ENCODE results near the gene PRUNE2.
"Not testable (repeated sequence)": the region's sequence is repeated elsewhere in the genome, so short reads cannot be mapped to it uniquely, and the experiment has no call there.

PRUNE2 gene

DNA sequence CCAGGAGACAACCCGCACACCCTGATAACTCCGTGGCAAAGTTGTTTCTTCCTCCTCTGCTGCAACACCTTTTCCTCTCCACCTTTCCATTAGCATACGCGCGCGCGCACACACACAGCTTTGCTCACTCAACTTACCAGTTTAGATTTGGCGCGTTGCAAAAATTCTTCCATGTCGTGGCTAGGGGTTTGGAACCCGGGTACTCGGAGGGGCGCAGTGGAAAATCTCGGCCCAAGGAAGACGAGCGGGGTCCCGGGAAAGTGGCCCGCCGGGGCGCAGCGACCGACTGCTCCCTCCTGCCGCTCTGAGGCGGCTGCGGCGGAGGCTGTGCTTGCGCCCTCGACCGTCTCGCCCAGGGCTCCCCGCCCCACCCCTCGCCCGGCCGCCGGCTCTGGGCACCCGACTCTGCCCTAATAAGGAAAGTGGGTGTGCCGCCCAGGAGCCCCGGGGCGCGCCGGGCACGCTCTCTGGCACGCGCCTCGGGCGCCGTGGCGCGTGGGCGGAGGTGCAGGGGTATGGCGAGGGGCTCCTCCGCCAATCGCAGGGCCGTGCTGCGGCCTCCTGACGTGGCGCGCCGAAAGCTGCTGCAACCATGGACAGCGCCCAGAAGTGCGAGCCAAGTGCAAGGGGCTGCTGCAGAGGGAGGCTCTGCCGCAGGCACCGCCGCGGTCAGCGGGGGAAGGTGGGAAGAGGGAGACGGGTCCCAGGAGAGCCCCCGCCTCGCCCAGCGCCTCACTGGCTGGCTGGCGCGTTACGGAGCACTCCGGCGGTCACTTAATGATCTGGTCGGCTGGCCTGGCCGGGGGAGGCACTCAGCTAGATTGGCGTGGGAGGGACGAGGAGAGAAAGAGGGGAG lies at the start of gene PRUNE2:
Gene PRUNE2 (minus strand): TSS at position 324 of the 856 bp plus-strand sequence. CDS start 151 bp downstream, at position 173.
- POLR2A ChIA-PET (ENCODE audit: low non-redundant PET) = no interaction called here

DNA sequence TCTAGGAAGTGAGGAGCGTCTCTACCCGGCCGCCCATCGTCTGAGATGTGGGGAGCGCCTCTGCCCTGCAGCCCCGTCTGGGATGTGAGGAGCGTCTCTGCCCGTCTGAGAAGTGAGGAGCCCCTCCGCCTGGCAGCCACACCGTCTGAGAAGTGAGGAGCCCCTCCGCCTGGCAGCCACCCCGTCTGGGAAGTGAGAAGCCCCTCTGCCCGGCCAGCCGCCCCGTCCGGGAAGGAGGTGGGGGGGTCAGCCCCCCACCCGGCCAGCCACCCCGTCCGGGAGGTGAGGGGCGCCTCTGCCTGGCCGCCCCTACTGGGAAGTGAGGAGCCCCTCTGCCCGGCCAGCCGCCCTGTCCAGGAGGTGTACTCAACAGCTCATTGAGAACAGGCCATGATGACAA lies 49.5 kb upstream of the PRUNE2 start:
- POLR2A ChIA-PET (ENCODE audit: low non-redundant PET); CTCF ChIA-PET; DNase-seq (ENCODE audit: low spot score); H3K27ac ChIP-seq: not testable (repeated sequence)

More for the DNA sequence above, at the start of gene PRUNE2:
- no peak within 1 kb of the TSS for H3K27ac ChIP-seq
- CTCF ChIA-PET = interaction anchor here (0.6 to 1.2 kb wide), 3 partner anchors 14 to 158 kb away, joined by 3 to 4 read pairs (median 3); no protein-coding TSS in a partner anchor
- peak; percentile 66 for DNase-seq (ENCODE audit: low spot score)
- TF ChIP-seq, protein P1, sequence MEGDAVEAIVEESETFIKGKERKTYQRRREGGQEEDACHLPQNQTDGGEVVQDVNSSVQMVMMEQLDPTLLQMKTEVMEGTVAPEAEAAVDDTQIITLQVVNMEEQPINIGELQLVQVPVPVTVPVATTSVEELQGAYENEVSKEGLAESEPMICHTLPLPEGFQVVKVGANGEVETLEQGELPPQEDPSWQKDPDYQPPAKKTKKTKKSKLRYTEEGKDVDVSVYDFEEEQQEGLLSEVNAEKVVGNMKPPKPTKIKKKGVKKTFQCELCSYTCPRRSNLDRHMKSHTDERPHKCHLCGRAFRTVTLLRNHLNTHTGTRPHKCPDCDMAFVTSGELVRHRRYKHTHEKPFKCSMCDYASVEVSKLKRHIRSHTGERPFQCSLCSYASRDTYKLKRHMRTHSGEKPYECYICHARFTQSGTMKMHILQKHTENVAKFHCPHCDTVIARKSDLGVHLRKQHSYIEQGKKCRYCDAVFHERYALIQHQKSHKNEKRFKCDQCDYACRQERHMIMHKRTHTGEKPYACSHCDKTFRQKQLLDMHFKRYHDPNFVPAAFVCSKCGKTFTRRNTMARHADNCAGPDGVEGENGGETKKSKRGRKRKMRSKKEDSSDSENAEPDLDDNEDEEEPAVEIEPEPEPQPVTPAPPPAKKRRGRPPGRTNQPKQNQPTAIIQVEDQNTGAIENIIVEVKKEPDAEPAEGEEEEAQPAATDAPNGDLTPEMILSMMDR (conservative IDR thresholded peaks at IDR 0.05; ENCODE audit: low read depth) = no peak

DNA sequence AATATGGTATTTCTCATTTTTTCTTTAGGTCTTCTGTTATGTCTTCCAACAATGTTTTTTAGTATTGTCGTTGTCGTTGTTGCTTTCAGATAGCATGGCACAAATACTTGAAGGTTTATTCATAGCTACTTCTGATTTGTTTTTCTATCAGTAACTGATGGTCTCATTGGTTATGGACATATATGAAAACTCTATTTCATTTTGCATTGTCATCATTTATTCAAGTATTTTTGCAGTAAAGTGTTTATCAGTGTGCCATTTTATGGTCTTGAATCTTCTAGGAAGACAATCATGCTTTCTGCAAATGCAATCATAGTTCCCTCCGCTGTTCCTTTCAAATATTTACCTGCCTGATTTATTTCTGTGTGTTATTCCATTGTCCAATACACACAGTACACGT lies 44.0 kb upstream of the PRUNE2 start:
- DNase-seq (ENCODE audit: low spot score) = no peak
- H3K27ac ChIP-seq = no peak overlapping the region
- TF ChIP-seq, protein P1 (conservative IDR thresholded peaks at IDR 0.05; ENCODE audit: low read depth) = no peak
- POLR2A ChIA-PET (ENCODE audit: low non-redundant PET) = no interaction called here
- CTCF ChIA-PET = interaction anchor here (0.8 to 1.0 kb wide), 2 partner anchors 39 to 140 kb away, joined by 3 to 4 read pairs; no protein-coding TSS in a partner anchor

DNA sequence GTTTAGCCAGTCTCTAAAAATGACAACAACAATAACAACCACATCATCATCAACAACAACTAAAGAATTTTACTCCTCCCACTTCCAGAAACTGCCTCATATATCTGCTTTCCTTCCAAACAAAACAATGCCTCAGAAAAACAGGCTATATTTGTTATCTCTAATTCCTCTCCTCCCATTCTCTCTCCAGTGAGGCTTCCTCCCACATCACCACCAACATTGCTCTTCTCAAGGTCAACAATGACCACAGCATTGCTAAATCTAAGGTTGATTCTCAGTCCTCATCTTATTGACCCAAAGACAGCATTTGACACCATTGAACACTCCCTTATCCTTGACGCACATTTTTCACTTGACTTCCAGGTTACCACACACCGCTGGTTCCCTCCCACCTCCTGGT lies 38.1 kb upstream of the PRUNE2 start:
- ChIA-PET CTCF (no interaction called here), POLR2A (ENCODE audit: low non-redundant PET) (no interaction called here)
- H3K27ac ChIP-seq = no peak overlapping the region
- no peak for DNase-seq (ENCODE audit: low spot score)
- TF ChIP-seq, protein P1 (conservative IDR thresholded peaks at IDR 0.05; ENCODE audit: low read depth) = no peak

- ChIA-PET CTCF (no interaction called here), POLR2A (ENCODE audit: low non-redundant PET) (no interaction called here)
- no peak for DNase-seq (ENCODE audit: low spot score)
- H3K27ac ChIP-seq = no peak overlapping the region
- TF ChIP-seq, protein P1 (conservative IDR thresholded peaks at IDR 0.05; ENCODE audit: low read depth) = no peak
Observed at GRCh38 chr9:76943054-76943453, 37.1 kb upstream of the PRUNE2 start.

DNA sequence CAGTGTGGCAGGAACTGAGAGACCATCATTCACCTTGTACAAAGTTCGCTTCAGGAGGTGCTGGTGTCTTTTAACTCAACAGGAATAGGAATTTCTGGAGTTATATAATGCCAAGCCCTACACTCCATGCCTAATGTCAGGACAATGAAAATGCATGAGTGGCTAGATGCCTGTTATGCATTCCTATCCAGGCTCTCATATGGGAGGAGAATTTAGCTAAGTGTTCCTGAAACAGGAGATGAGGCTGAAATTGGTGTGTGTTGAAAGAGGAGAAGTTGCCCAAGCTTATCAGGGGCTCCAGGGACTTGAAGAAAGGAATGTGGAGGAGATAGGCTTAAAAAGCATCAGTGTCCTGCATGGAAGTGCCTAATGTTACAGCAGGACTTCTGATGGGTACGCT lies 26.8 kb upstream of the PRUNE2 start:
- ChIA-PET POLR2A (ENCODE audit: low non-redundant PET) (no interaction called here), CTCF (no interaction called here)
- no peak for DNase-seq (ENCODE audit: low spot score)
- TF ChIP-seq, protein P1 (conservative IDR thresholded peaks at IDR 0.05; ENCODE audit: low read depth) = no peak
- no peak overlapping the region for H3K27ac ChIP-seq

DNA sequence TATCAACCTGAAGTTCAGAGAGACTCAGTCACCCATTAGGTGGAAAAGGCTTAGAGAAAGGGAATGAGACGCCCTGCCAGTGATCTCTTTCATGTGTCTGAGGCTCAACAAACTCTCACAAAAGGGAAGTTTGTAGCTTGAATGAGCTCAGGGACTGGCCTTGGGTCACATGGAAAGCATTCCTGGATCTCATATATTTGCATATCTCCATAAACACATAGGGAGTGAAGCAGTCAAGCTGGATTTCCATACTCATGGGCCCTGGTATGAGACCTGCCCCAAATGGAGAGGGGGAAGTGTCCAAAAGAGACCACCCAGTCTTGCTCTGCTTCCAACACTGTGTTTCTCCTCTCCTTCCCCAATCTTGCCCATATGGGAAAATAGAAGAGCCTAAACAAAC lies 26.4 kb upstream of the PRUNE2 start:
- no peak for DNase-seq (ENCODE audit: low spot score)
- TF ChIP-seq, protein P1 (conservative IDR thresholded peaks at IDR 0.05; ENCODE audit: low read depth) = no peak
- POLR2A ChIA-PET (ENCODE audit: low non-redundant PET) = no interaction called here
- no peak overlapping the region for H3K27ac ChIP-seq
- CTCF ChIA-PET = interaction anchor here (0.9 kb wide), 1 partner anchor 9 kb away, joined by 3 read pairs; no protein-coding TSS in a partner anchor
